ENCODE measurements around the gene ADAMTSL4.

- TF ChIP-seq POLR2A (IDR thresholded peaks at IDR 0.05) (no peak), CTCF (IDR thresholded peaks at IDR 0.05 in 4 of 5, conservative IDR thresholded peaks at IDR 0.05 in 1 of 5) (no peak)
Measured at GRCh38 chr1:150514913-150515327, 34.3 kb upstream of the ADAMTSL4 start.

Data from gastrocnemius medialis (tissue), 4 donors.